Endothelial cell of umbilical vein (primary cell): ENCODE results near the gene S1PR4. TPM values are rescaled to one million over a fixed set of nuclear protein-coding genes. Genes with fewer than 3 reads are reported as not detected.
A peak's percentile ranks its signal among the peaks of the same experiment; 100 is the strongest.

Experiments used
- BruUV-seq: library from RNA; stranded (reverse); fragments of 400-500 nt; replicated peaks from 2 replicates; lab custom pipeline; 2021; lab: Mats Ljungman, UMichigan
- CTCF ChIA-PET: fragments of 300-600, 350-600 bp; sonication (Branson Sonifier 250); formaldehyde crosslinking; loops from one replicate; lab custom pipeline; 2021; ENCODE audit warnings: antibody characterized with exemption, inconsistent platforms; lab: Charles Lee
- POLR2A ChIA-PET: fragments of 300-600, 350-600 bp; sonication (Branson Sonifier 250); formaldehyde crosslinking; loops from one replicate; lab custom pipeline; 2021; ENCODE audit warnings: antibody characterized with exemption, inconsistent platforms; lab: Charles Lee
- DNase-seq: peaks from one replicate; pipeline ENCODE4 v3.0.0-alpha.2; 2011; ENCODE audit warnings: low read depth, low spot score
- FAIRE-seq: peaks from 2 replicates; lab custom pipeline; 2011; peaks lifted over from hg19 to GRCh38; lab: Jason Lieb, UNC
- H2AFZ ChIP-seq: 2 replicates; pipeline ENCODE4 v1.6.0; 2012; ENCODE audit warnings: low read depth, low read length, control low read depth, inconsistent platforms
- H3K27ac ChIP-seq: 2 replicates; pipeline ENCODE4 v1.5.1; 2011; ENCODE audit warnings: low read depth, mild to moderate bottlenecking, control low read depth, low read length, moderate library complexity; ENCODE audit not compliant: insufficient read depth
- H3K27me3 ChIP-seq, 2 experiments: 2 replicates each; pipeline versions ENCODE4 v1.6.0 to v1.6.1; 2011; ENCODE audit warnings: low read length in 2 of 2, mixed read lengths in 1 of 2; ENCODE audit not compliant: control insufficient read depth in 2 of 2, insufficient read depth in 2 of 2
- H3K36me3 ChIP-seq, 2 experiments: 2 replicates in 1 of 2; 3 replicates in 1 of 2; pipeline ENCODE4 v1.5.1; 2011; ENCODE audit warnings: low read length in 2 of 2, mild to moderate bottlenecking in 1 of 2, moderate library complexity in 1 of 2; ENCODE audit not compliant: control insufficient read depth in 2 of 2, insufficient read depth in 2 of 2; ENCODE audit errors: extremely low read depth in 1 of 2
- H3K4me1 ChIP-seq: 3 replicates; pipeline ENCODE4 v1.5.1; 2011; ENCODE audit warnings: mild to moderate bottlenecking, low read length; ENCODE audit not compliant: control insufficient read depth, insufficient read depth; ENCODE audit errors: extremely low read depth
- H3K4me2 ChIP-seq: 2 replicates; pipeline ENCODE4 v1.6.1; 2011; ENCODE audit warnings: low read length, control low read depth, mixed read lengths; ENCODE audit not compliant: insufficient read depth
- H3K4me3 ChIP-seq, 3 experiments: fragments of 200-600 bp in 1 of 3; sonication (generic), shearing (Covaris generic) in 1 of 3; replicated peaks in 1 of 3; 2 replicates each; pipeline ENCODE4 v1.5.1; 2011 to 2016; ENCODE audit warnings: control low read depth in 3 of 3, low read length in 3 of 3, mild to moderate bottlenecking in 2 of 3, inconsistent platforms in 1 of 3, low read depth in 1 of 3, moderate library complexity in 1 of 3; ENCODE audit not compliant: insufficient read depth in 1 of 3
- H3K79me2 ChIP-seq: 2 replicates; pipeline ENCODE4 v1.6.0; 2012; ENCODE audit warnings: low read length, inconsistent platforms; ENCODE audit not compliant: control insufficient read depth, insufficient read depth
- H3K9ac ChIP-seq: replicated peaks from 2 replicates; pipeline ENCODE3; 2011; ENCODE audit warnings: low read length, control low read depth; ENCODE audit not compliant: insufficient read depth; ENCODE audit errors: extremely low read depth
- H3K9me1 ChIP-seq: replicated peaks from 3 replicates; pipeline ENCODE4 v1.6.0; 2011; ENCODE audit warnings: mild to moderate bottlenecking, low read length; ENCODE audit not compliant: control insufficient read depth, insufficient read depth; ENCODE audit errors: extremely low read depth
- H3K9me3 ChIP-seq: replicated peaks from 2 replicates; pipeline ENCODE4 v1.5.1; 2012; ENCODE audit warnings: low read length, inconsistent platforms; ENCODE audit not compliant: control insufficient read depth, insufficient read depth
- H4K20me1 ChIP-seq: replicated peaks from 2 replicates; pipeline ENCODE3; 2011; ENCODE audit warnings: mild to moderate bottlenecking, low read length; ENCODE audit not compliant: control insufficient read depth, insufficient read depth; ENCODE audit errors: extremely low read depth
- EZH2 ChIP-seq: IDR thresholded peaks from 2 replicates; pipeline ENCODE4 v1.6.1; 2012; ENCODE audit warnings: borderline replicate concordance, low read depth, mild to moderate bottlenecking, moderate library complexity, low read length, inconsistent platforms; ENCODE audit not compliant: severe bottlenecking
- FOS ChIP-seq: IDR thresholded peaks from 2 replicates; pipeline ENCODE4 v1.6.1; 2011; ENCODE audit warnings: mild to moderate bottlenecking, low read length, moderate library complexity, borderline replicate concordance; ENCODE audit not compliant: insufficient read depth
- GATA2 ChIP-seq: IDR thresholded peaks from 2 replicates; pipeline ENCODE4 v1.7.0; 2011; ENCODE audit warnings: low read depth, mild to moderate bottlenecking, moderate library complexity, mixed read lengths, low read length; ENCODE audit not compliant: insufficient read length, insufficient read depth
- JUN ChIP-seq: IDR thresholded peaks from 2 replicates; pipeline ENCODE4 v1.6.1; 2011; ENCODE audit warnings: borderline replicate concordance, low read depth; ENCODE audit not compliant: insufficient read length, insufficient read depth
- MYC ChIP-seq: IDR thresholded peaks from one replicate; pipeline ENCODE4 v1.6.1; 2011; ENCODE audit warnings: mild to moderate bottlenecking, low read depth, low read length
- POLR2A ChIP-seq: IDR thresholded peaks from 2 replicates; pipeline ENCODE4 v1.6.1; 2012; ENCODE audit warnings: low read depth, mild to moderate bottlenecking, control low read depth, low read length
- POLR2AphosphoS5 ChIP-seq: IDR thresholded peaks from 2 replicates; pipeline ENCODE4 v1.6.1; 2012; ENCODE audit warnings: low read depth, mild to moderate bottlenecking, control low read depth, low read length, moderate library complexity; ENCODE audit not compliant: insufficient read depth
- dilution Hi-C: fragments of 300-500 bp; cut with MboI; formaldehyde crosslinking; loops from one replicate; pipeline ENCODE4 v1.15.0; 2019; ENCODE audit warnings: low sequenced_read_pairs; ENCODE audit not compliant: extremely low pct_ligation_motif_present
- intact Hi-C: fragments of 100-400 bp; cut with micrococcal nuclease; formaldehyde crosslinking; loops from one replicate; pipeline ENCODE4 v1.10.0; 2022
- polyA plus RNA-seq, 4 experiments: library from polyadenylated mRNA; depleted of rRNA in 3 of 4; stranded (reverse) in 3 of 4; unstranded in 1 of 4; fragments of >200 nt; gene quantifications; 2 replicates each; pipeline versions ENCODE4 v1.2.1 to v1.2.3, GENCODE V29; 2011 to 2012; ENCODE audit warnings: missing spikeins in 1 of 4
- total RNA-seq: library from RNA; stranded (reverse); gene quantifications from 2 replicates; pipeline ENCODE4 v1.2.3, GENCODE V29; 2021
- TF ChIP-seq, protein P1 (sequence below): IDR thresholded peaks from 2 replicates; pipeline ENCODE4 v1.6.1; 2011; ENCODE audit not compliant: insufficient read depth, insufficient read length
- TF ChIP-seq, protein P2 (sequence below), 2 donors: IDR thresholded peaks; 1 replicate in 1 of 2; 2 replicates in 1 of 2; pipeline ENCODE4 v1.5.1; 2011; ENCODE audit warnings: low read length in 2 of 2, mild to moderate bottlenecking in 2 of 2, moderate library complexity in 2 of 2, control low read depth in 1 of 2, inconsistent platforms in 1 of 2, low read depth in 1 of 2; ENCODE audit not compliant: insufficient read depth in 1 of 2; ENCODE audit errors: extremely low read depth in 1 of 2

S1PR4 gene
- total and polyA plus RNA-seq, 2 donors (not counting 3 experiments of a cell fraction or from before 2014, with no cell fraction given), result 1.7 to 2.5 TPM

DNA sequence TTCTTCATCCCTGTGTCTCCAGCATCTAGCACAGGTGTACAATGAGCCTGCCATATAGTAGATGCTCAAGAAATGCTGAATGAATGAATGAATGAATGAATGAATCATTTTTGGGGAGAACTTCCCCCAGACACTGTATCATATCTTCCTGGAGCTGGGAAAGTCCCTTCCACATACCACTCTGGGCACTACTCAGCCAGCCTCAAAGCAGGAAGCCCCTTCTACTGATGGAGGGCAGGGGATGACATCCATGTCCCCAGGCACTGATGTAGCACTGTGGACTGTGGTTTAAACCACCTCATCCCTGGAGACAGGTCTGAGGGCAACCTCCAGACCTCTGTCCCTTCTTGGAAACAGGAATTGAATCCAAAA, 37.9 kb upstream of the S1PR4 start:
- dilution Hi-C loops, result no loop called here
- CTCF ChIA-PET, result interaction anchor here (0.8 to 8.4 kb wide), 3 partner anchors 11 to 20 kb away, joined by 3 to 122 read pairs (median 4); no protein-coding TSS in a partner anchor

More for the DNA sequence above, 37.9 kb upstream of the S1PR4 start:
- no peaks in the 10 kb centered on the region for H3K9me3 ChIP-seq
- no peaks in the 10 kb centered on the region for H4K20me1 ChIP-seq
- no peaks in the 10 kb centered on the region for H3K36me3 ChIP-seq
- no peak overlapping the region for H3K4me2 ChIP-seq
- peaks cover 27% of the 10 kb centered on the region for H3K4me1 ChIP-seq
- no peaks in the 10 kb centered on the region for H3K27me3 ChIP-seq
- DNase-seq, result no peak
- POLR2A ChIA-PET, result no interaction called here
- no peaks in the 10 kb centered on the region for H3K79me2 ChIP-seq
- BruUV-seq, result no TSS peak
- no peak for TF ChIP-seq JUN
- no peak for TF ChIP-seq POLR2AphosphoS5
- TF ChIP-seq, protein P1, sequence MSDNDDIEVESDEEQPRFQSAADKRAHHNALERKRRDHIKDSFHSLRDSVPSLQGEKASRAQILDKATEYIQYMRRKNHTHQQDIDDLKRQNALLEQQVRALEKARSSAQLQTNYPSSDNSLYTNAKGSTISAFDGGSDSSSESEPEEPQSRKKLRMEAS, result no peak
- no peak for TF ChIP-seq MYC
- no peak for TF ChIP-seq FOS
- no peak for TF ChIP-seq POLR2A
- TF ChIP-seq EZH2, result no peak
- TF ChIP-seq, protein P2, sequence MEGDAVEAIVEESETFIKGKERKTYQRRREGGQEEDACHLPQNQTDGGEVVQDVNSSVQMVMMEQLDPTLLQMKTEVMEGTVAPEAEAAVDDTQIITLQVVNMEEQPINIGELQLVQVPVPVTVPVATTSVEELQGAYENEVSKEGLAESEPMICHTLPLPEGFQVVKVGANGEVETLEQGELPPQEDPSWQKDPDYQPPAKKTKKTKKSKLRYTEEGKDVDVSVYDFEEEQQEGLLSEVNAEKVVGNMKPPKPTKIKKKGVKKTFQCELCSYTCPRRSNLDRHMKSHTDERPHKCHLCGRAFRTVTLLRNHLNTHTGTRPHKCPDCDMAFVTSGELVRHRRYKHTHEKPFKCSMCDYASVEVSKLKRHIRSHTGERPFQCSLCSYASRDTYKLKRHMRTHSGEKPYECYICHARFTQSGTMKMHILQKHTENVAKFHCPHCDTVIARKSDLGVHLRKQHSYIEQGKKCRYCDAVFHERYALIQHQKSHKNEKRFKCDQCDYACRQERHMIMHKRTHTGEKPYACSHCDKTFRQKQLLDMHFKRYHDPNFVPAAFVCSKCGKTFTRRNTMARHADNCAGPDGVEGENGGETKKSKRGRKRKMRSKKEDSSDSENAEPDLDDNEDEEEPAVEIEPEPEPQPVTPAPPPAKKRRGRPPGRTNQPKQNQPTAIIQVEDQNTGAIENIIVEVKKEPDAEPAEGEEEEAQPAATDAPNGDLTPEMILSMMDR (IDR thresholded peaks at IDR 0.05; ENCODE audit: extremely low read depth in 1 of 2, insufficient read depth in 1 of 2, low read depth in 1 of 2, low read length in 2 of 2), result no peak
- no peak for TF ChIP-seq GATA2
- H3K9ac ChIP-seq, result no peak overlapping the region
- no peak overlapping the region for H2AFZ ChIP-seq
- intact Hi-C loops, result no loop called here
- FAIRE-seq, result no peak
- H3K9me1 ChIP-seq, result no peaks in the 10 kb centered on the region
- H3K4me3 ChIP-seq, result no peak overlapping the region
- H3K27ac ChIP-seq, result peak overlapping the region; percentile 97
